Right lobe of liver (tissue), 4 donors: ENCODE data around the gene AGRN.

Experiments
- POLR2A ChIP-seq: fragments of 450-650 bp; IDR thresholded peaks from one replicate; pipeline ENCODE4 v1.6.1; 2017; ENCODE audit warnings: antibody characterized with exemption, mild to moderate bottlenecking
- TF ChIP-seq, protein P1 (sequence below), 4 donors: fragments of 200-600 bp in 3 of 4; fragments of 450-650 bp in 1 of 4; IDR thresholded peaks; one replicate each; pipeline versions ENCODE4 v1.5.1 to v1.8.0; 2016 to 2022; ENCODE audit warnings: antibody characterized with exemption in 4 of 4, mild to moderate bottlenecking in 2 of 4
- donor health status: DM: no; HTN: no; CAD: no.
- donor health status: DM: no; HTN: no; CAD: no.
- donor health status: DM: no; HTN: yes; CAD: no.

DNA sequence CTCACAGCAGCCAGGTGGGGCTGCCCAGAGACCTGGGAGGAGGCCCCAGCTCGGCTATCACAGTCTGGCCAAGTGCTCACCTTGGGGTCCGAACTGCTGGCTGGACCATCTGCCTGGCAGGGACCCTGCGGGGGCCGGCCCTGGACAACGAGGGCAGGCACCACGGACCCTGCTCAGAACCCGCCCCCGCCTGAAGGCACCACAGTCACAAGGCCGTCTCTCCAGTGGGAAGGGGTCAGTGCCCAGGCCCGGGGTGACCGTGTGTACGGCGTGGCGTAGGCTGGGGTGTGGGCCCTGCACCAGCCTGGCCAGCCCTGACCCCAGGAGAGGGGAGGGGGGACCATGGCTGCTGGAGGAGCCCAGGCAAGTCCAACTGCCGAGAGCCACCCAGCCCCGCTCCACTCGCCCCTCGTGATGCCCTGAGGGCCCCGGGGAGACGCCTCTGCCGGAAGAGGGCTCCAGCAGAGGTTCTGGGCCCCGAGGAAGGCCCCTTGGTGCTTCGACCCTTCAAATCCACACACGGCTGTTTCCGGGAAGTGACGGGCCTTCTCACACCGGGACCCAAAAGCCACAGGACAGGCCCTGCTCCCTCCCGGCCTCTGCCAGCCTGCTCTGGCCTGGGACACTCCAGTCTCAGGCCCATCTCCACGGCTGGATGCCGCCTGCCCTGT lies 65.4 kb downstream of the AGRN start:
- TF ChIP-seq, protein P1, sequence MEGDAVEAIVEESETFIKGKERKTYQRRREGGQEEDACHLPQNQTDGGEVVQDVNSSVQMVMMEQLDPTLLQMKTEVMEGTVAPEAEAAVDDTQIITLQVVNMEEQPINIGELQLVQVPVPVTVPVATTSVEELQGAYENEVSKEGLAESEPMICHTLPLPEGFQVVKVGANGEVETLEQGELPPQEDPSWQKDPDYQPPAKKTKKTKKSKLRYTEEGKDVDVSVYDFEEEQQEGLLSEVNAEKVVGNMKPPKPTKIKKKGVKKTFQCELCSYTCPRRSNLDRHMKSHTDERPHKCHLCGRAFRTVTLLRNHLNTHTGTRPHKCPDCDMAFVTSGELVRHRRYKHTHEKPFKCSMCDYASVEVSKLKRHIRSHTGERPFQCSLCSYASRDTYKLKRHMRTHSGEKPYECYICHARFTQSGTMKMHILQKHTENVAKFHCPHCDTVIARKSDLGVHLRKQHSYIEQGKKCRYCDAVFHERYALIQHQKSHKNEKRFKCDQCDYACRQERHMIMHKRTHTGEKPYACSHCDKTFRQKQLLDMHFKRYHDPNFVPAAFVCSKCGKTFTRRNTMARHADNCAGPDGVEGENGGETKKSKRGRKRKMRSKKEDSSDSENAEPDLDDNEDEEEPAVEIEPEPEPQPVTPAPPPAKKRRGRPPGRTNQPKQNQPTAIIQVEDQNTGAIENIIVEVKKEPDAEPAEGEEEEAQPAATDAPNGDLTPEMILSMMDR (IDR thresholded peaks at IDR 0.05): no peak
- no peak for TF ChIP-seq POLR2A
